ENCODE results near the gene BCO2. TPM values are rescaled to one million over a fixed set of nuclear protein-coding genes. Genes with fewer than 3 reads are reported as not detected.

BCO2 gene
- total RNA-seq, 1 donor from 2014 or later, result 1.7 TPM

- no peak overlapping the region for H3K27ac Mint-ChIP-seq (ENCODE audit: unreplicated experiment)
- no peaks in the 10 kb centered on the region for H3K27me3 Mint-ChIP-seq (ENCODE audit: low read depth)
- peaks cover 4% of the 10 kb centered on the region for H3K9me3 Mint-ChIP-seq (ENCODE audit: low read depth)
- TF ChIP-seq CTCF (IDR thresholded peaks at IDR 0.05), result no peak
- peaks cover 3% of the 10 kb centered on the region for H3K36me3 Mint-ChIP-seq (ENCODE audit: low read depth)
- H3K4me1 Mint-ChIP-seq (ENCODE audit: low read depth), result peaks cover 27% of the 10 kb centered on the region
- no peak for DNase-seq (ENCODE audit: low spot score)
- H3K4me3 Mint-ChIP-seq (ENCODE audit: unreplicated experiment), result no peak overlapping the region
Measured at GRCh38 chr11:112223754-112224532, 48.6 kb downstream of the BCO2 start.

- no peak for TF ChIP-seq CTCF (IDR thresholded peaks at IDR 0.05)
- peaks cover 4% of the 10 kb centered on the region for H3K9me3 Mint-ChIP-seq (ENCODE audit: low read depth)
- H3K36me3 Mint-ChIP-seq (ENCODE audit: low read depth), result peaks cover 8% of the 10 kb centered on the region
- peaks cover 38% of the 10 kb centered on the region for H3K4me1 Mint-ChIP-seq (ENCODE audit: low read depth)
- DNase-seq (ENCODE audit: low spot score), result no peak
- no peaks in the 10 kb centered on the region for H3K27me3 Mint-ChIP-seq (ENCODE audit: low read depth)
- peak overlapping the region; percentile 84 for H3K4me3 Mint-ChIP-seq (ENCODE audit: unreplicated experiment)
- H3K27ac Mint-ChIP-seq (ENCODE audit: unreplicated experiment), result peak overlapping the region; percentile 97
Measured at GRCh38 chr11:112225753-112226061, 50.4 kb downstream of the BCO2 start.

GRCh38 chr11:112226062-112226830 lies 50.9 kb downstream of the BCO2 start, which contains the start of gene PTS:
Gene PTS, plus strand, starts transcription at chr11:112226428. Its CDS starts 16 bp downstream, at chr11:112226444.
- peak within 1 kb of the TSS; percentile 84 for H3K4me3 Mint-ChIP-seq (ENCODE audit: unreplicated experiment)
- peaks cover 12% of the 10 kb centered on the region for H3K36me3 Mint-ChIP-seq (ENCODE audit: low read depth)

GRCh38 chr11:112226831-112227401 lies 51.6 kb downstream of the BCO2 start:
- H3K27me3 Mint-ChIP-seq (ENCODE audit: low read depth), result no peaks in the 10 kb centered on the region
- TF ChIP-seq CTCF (IDR thresholded peaks at IDR 0.05), result peak; percentile 32
- peak overlapping the region; percentile 97 for H3K27ac Mint-ChIP-seq (ENCODE audit: unreplicated experiment)
- no peak for DNase-seq (ENCODE audit: low spot score)
- peaks cover 4% of the 10 kb centered on the region for H3K9me3 Mint-ChIP-seq (ENCODE audit: low read depth)
- peaks cover 38% of the 10 kb centered on the region for H3K4me1 Mint-ChIP-seq (ENCODE audit: low read depth)
- H3K4me3 Mint-ChIP-seq (ENCODE audit: unreplicated experiment), result peak overlapping the region; percentile 84
- peaks cover 12% of the 10 kb centered on the region for H3K36me3 Mint-ChIP-seq (ENCODE audit: low read depth)

More at GRCh38 chr11:112226062-112226830, 50.9 kb downstream of the BCO2 start, which contains the start of gene PTS:
- Mint-ChIP-seq H3K4me1 (ENCODE audit: low read depth) (peaks cover 38% of the 10 kb centered on the region), H3K27me3 (ENCODE audit: low read depth) (no peaks in the 10 kb centered on the region), H3K9me3 (ENCODE audit: low read depth) (peaks cover 4% of the 10 kb centered on the region), H3K27ac (ENCODE audit: unreplicated experiment) (peak within 1 kb of the TSS; percentile 97)
- TF ChIP-seq CTCF (IDR thresholded peaks at IDR 0.05), result no peak
- DNase-seq (ENCODE audit: low spot score), result no peak

- no peak for TF ChIP-seq CTCF (IDR thresholded peaks at IDR 0.05)
- no peak for DNase-seq (ENCODE audit: low spot score)
- Mint-ChIP-seq H3K27me3 (ENCODE audit: low read depth) (no peaks in the 10 kb centered on the region), H3K4me3 (ENCODE audit: unreplicated experiment) (peak overlapping the region; percentile 84), H3K27ac (ENCODE audit: unreplicated experiment) (peak overlapping the region; percentile 97), H3K36me3 (ENCODE audit: low read depth) (peaks cover 12% of the 10 kb centered on the region), H3K4me1 (ENCODE audit: low read depth) (peaks cover 38% of the 10 kb centered on the region), H3K9me3 (ENCODE audit: low read depth) (peaks cover 4% of the 10 kb centered on the region)
Measured at GRCh38 chr11:112227471-112227870, 52.2 kb downstream of the BCO2 start.
